ENCODE measurements around the gene OPRM1.

OPRM1 gene

DNA sequence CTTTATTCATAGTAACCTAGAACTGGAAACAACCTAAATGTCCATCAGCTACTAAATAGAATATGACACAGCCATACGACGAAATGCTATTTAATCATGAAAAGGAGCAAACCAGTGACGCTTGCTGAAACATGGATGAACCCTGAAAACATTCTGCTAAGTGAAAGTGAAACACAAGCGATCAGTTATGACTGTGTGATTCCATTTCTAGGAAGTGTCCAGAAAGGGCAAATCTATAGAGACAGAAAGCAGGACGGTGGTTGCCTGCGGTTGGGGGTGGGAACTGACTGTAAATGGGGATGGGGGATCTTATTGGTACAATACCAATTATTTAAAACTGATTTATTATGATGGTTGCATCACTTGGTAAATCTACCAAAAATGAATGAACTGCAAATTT is 190.7 kb downstream of the OPRM1 start:
- Histone ChIP-seq H3K4me3 (ENCODE audit: low read depth, low read length) (no peak overlapping the region), H3K9me3 (no peaks in the 10 kb centered on the region), H3K4me1 (no peaks in the 10 kb centered on the region), H3K27me3 (no peaks in the 10 kb centered on the region), H3K36me3 (no peaks in the 10 kb centered on the region)
- DNase-seq: no peak
- TF ChIP-seq, protein P1, sequence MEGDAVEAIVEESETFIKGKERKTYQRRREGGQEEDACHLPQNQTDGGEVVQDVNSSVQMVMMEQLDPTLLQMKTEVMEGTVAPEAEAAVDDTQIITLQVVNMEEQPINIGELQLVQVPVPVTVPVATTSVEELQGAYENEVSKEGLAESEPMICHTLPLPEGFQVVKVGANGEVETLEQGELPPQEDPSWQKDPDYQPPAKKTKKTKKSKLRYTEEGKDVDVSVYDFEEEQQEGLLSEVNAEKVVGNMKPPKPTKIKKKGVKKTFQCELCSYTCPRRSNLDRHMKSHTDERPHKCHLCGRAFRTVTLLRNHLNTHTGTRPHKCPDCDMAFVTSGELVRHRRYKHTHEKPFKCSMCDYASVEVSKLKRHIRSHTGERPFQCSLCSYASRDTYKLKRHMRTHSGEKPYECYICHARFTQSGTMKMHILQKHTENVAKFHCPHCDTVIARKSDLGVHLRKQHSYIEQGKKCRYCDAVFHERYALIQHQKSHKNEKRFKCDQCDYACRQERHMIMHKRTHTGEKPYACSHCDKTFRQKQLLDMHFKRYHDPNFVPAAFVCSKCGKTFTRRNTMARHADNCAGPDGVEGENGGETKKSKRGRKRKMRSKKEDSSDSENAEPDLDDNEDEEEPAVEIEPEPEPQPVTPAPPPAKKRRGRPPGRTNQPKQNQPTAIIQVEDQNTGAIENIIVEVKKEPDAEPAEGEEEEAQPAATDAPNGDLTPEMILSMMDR (IDR thresholded peaks at IDR 0.05; ENCODE audit: low read depth, low read length): no peak

DNA sequence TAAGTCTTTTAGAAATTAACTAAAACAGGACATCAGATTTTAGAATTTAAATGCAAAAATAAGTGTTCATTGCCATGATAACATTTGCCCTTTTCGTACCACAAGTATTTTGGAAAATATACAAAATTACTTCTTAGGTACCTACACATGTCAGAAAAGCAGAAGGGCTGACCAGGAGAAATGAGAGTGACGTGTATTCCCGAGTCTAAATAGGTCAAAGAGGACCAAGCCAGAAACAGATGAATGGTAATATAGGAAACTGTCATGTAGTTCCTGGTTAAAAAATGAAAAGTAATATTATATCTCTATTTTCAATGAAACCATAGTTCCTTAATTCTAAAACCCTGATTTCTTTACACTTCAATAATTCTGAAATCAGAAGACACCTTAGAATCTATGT is 191.4 kb downstream of the OPRM1 start:
- no peak overlapping the region for H3K4me3 ChIP-seq (ENCODE audit: low read depth, low read length)
- TF ChIP-seq, protein P1 (IDR thresholded peaks at IDR 0.05; ENCODE audit: low read depth, low read length): no peak
- no peaks in the 10 kb centered on the region for H3K36me3 ChIP-seq
- no peak for DNase-seq
- H3K9me3 ChIP-seq: no peaks in the 10 kb centered on the region
- no peaks in the 10 kb centered on the region for H3K4me1 ChIP-seq
- no peaks in the 10 kb centered on the region for H3K27me3 ChIP-seq

DNA sequence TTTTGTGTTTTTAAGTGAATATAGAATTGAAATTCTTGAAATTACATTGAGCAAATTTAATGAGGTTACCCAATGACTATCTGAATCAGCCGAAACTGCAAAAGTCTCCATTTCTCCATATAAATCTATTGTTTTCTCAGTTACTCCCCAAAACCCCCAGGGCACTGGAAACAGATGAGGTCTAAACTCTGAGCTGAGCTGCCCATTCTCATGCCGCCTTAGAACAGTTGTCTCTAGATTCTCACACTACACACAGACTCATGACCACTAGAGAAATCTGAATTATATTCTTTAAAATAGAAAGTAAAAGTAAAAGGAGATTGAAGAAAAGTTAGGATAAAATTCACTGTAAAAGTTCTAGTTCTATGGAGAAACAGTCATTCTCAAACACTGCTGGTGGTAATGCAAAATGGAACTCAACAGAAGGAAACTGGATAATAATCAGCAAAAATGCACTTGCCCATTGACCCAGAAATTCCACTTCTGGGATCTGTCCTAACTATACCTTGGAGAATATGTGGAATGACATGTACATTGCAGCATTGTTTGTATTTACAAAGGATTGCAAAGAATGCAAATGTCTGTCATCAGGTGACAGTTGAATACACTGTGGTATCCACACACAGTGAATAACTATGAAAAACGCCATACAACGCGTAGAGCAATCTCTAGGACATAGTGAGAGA is 192.0 kb downstream of the OPRM1 start:
- Histone ChIP-seq H3K9me3 (no peaks in the 10 kb centered on the region), H3K4me3 (ENCODE audit: low read depth, low read length) (no peak overlapping the region), H3K36me3 (no peaks in the 10 kb centered on the region), H3K27me3 (no peaks in the 10 kb centered on the region), H3K4me1 (no peaks in the 10 kb centered on the region)
- TF ChIP-seq, protein P1 (IDR thresholded peaks at IDR 0.05; ENCODE audit: low read depth, low read length): no peak
- no peak for DNase-seq

DNA sequence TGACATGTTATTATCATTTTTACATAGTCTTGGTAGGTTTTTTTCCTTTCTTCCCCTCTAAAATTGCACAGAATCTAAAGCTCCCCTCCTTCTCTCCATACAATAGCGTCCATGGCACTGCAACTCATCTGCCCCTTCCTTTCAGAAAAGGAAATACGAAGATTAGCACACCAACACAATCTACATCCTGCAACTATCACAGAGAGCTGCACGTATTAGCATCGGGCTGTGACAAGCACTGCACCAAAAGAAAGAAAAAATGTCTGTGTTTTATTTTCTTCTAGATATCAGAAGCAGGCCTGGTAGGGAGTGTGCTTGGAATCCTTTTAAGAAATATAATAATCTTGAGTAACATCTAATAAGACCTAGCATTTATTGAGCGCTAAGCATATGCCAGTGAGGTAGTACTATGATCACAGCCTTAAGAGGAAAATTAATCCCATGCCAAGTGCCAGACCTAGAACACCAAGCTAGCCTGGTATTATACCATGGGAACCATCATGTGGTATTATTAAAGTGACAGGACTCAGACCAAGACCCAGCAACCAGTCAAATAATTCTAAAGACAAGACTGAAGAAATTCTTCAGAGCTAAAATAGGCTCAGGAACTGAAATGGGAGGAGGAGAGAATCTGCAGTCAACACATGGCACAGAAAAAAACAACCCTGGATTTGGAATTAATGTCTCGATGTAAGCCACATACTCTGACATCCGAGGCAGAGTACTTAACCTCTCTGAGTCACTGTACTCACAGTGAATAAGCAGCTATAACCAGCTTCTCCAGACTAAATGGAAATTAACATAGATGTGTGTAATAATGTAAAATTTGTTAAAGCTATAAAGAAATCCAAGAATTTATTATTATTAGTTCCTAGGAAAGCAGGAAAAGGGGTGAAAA is 193.2 kb downstream of the OPRM1 start:
- Histone ChIP-seq H3K9me3 (no peaks in the 10 kb centered on the region), H3K36me3 (no peaks in the 10 kb centered on the region), H3K4me3 (ENCODE audit: low read depth, low read length) (no peak overlapping the region), H3K4me1 (no peaks in the 10 kb centered on the region), H3K27me3 (no peaks in the 10 kb centered on the region)
- TF ChIP-seq, protein P1 (IDR thresholded peaks at IDR 0.05; ENCODE audit: low read depth, low read length): no peak
- DNase-seq: no peak

DNA sequence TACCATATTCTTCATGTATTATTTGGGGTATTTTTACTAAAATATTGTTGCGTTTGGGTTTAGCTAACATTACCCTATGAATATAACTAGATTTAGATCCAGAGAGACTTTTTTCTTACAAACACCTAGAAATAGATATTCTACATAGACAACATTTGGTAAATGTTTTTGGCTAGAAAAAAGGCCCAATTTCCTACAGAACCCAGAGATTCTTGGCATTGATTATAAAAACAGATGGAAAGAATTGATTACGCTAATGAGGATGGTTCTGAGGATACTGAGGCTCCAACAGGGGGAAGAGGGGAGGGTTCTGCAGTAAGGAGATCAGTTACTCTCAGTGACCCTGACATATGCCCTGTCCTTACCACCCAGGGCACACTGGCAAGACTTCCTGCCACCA is 194.3 kb downstream of the OPRM1 start:
- TF ChIP-seq, protein P1 (IDR thresholded peaks at IDR 0.05; ENCODE audit: low read depth, low read length): no peak
- H3K9me3 ChIP-seq: no peaks in the 10 kb centered on the region
- H3K27me3 ChIP-seq: no peaks in the 10 kb centered on the region
- no peaks in the 10 kb centered on the region for H3K4me1 ChIP-seq
- H3K36me3 ChIP-seq: no peaks in the 10 kb centered on the region
- no peak for DNase-seq
- no peak overlapping the region for H3K4me3 ChIP-seq (ENCODE audit: low read depth, low read length)
